Astrocyte of the spinal cord (primary cell): Measurements from ENCODE around the gene ZNF883.
A peak's percentile ranks its signal among the peaks of the same experiment; 100 is the strongest.

ENCODE experiments used
- DNase-seq: peaks from one replicate; pipeline ENCODE4 v3.0.0; 2011; ENCODE audit warnings: low read depth, low spot score
- H3K4me3 ChIP-seq: 2 replicates; pipeline ENCODE4 v1.5.1; 2011; ENCODE audit warnings: low read depth, mild to moderate bottlenecking, low read length, moderate library complexity
- in situ Hi-C: cut with HindIII; loops from 2 replicates; pipeline ENCODE4 v1.10.0; 2017; ENCODE audit warnings: low sequenced_read_pairs
- TF ChIP-seq, protein P1 (sequence below): IDR thresholded peaks from 2 replicates; pipeline ENCODE4 v1.5.1; 2012; ENCODE audit warnings: low read depth, mild to moderate bottlenecking, low read length, inconsistent platforms

Gene ZNF883

GRCh38 chr9:112921549-112921948 lies 90.4 kb downstream of the ZNF883 start:
- TF ChIP-seq, protein P1, sequence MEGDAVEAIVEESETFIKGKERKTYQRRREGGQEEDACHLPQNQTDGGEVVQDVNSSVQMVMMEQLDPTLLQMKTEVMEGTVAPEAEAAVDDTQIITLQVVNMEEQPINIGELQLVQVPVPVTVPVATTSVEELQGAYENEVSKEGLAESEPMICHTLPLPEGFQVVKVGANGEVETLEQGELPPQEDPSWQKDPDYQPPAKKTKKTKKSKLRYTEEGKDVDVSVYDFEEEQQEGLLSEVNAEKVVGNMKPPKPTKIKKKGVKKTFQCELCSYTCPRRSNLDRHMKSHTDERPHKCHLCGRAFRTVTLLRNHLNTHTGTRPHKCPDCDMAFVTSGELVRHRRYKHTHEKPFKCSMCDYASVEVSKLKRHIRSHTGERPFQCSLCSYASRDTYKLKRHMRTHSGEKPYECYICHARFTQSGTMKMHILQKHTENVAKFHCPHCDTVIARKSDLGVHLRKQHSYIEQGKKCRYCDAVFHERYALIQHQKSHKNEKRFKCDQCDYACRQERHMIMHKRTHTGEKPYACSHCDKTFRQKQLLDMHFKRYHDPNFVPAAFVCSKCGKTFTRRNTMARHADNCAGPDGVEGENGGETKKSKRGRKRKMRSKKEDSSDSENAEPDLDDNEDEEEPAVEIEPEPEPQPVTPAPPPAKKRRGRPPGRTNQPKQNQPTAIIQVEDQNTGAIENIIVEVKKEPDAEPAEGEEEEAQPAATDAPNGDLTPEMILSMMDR: peak; percentile 73
- in situ Hi-C loops: no loop called here
- peak; percentile 48 for DNase-seq
- H3K4me3 ChIP-seq: no peak overlapping the region

DNA sequence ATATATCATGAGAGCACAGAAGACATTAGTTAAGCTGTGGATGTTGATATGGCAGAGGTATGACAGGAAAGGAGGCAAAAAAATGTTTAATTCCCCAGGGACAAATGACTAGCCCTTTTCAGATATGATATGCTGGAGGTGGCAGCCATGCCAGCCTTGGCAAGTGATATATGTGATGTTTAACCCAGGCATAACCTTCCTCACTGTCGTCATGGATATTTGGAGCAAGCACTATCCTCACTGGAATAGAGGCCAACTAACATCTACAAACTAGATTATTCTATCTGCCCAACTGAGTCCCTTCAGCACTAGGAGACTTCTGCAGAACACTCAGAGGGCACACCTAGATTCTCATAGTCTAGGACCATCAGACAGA lies 94.0 kb downstream of the ZNF883 start:
- in situ Hi-C loops: no loop called here

GRCh38 chr9:112917047-112917986 lies 94.7 kb downstream of the ZNF883 start:
- TF ChIP-seq, protein P1: no peak
- DNase-seq: no peak
- no peak overlapping the region for H3K4me3 ChIP-seq
- in situ Hi-C loops: no loop called here

More for the DNA sequence above, 94.0 kb downstream of the ZNF883 start:
- no peak overlapping the region for H3K4me3 ChIP-seq
- TF ChIP-seq, protein P1: no peak
- DNase-seq: no peak

- no peak for DNase-seq
- in situ Hi-C loops: no loop called here
- TF ChIP-seq, protein P1: no peak
- H3K4me3 ChIP-seq: no peak overlapping the region
These were observed 97.5 kb downstream of the ZNF883 start for GRCh38 chr9:112914524-112914923.

DNA sequence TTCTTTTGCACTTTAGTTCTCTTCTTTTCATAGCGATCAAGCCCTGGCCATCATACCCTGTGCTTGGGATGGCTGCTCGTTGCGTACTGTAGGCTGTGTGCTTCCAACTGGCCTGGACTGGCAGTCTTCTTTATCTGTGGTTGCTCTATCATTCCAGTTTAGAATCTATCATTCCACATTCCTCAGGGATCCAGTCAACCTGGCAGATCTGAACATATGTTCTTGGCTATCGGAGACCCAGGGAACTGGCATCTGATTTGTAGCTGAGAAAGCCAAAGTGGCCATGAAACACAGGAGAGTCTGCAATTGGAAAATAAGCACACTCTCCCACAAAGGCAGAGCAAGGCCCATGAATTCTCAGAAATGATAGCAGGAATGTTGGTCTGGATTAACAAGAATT lies 98.7 kb downstream of the ZNF883 start:
- H3K4me3 ChIP-seq: no peak overlapping the region
- in situ Hi-C loops: no loop called here
- TF ChIP-seq, protein P1: no peak
- DNase-seq: no peak

- TF ChIP-seq, protein P1: no peak
- no peak overlapping the region for H3K4me3 ChIP-seq
- in situ Hi-C loops: no loop called here
- DNase-seq: no peak
These were observed 99.4 kb downstream of the ZNF883 start for GRCh38 chr9:112912636-112913035.
